Endothelial cell of hepatic sinusoid (primary cell): ENCODE results near the gene ICA1.

ENCODE experiments used
- in situ Hi-C: cut with HindIII; loops from 2 replicates; pipeline ENCODE4 v1.10.0; 2017; ENCODE audit warnings: low sequenced_read_pairs

Gene ICA1

GRCh38 chr7:8228766-8229674, 32.9 kb downstream of the ICA1 start:
- in situ Hi-C loops = no loop called here

GRCh38 chr7:8228068-8228467, 33.9 kb downstream of the ICA1 start:
- in situ Hi-C loops = no loop called here

GRCh38 chr7:8227261-8227660, 34.7 kb downstream of the ICA1 start:
- in situ Hi-C loops = no loop called here

- in situ Hi-C loops = no loop called here
Measured at GRCh38 chr7:8226501-8226900, 35.5 kb downstream of the ICA1 start.

GRCh38 chr7:8221567-8221966, 40.4 kb downstream of the ICA1 start:
- in situ Hi-C loops = no loop called here

- in situ Hi-C loops = no loop called here
Measured at GRCh38 chr7:8221101-8221495, 40.9 kb downstream of the ICA1 start.

GRCh38 chr7:8220376-8221100, 41.4 kb downstream of the ICA1 start:
- in situ Hi-C loops = no loop called here

GRCh38 chr7:8217200-8218068, 44.5 kb downstream of the ICA1 start:
- in situ Hi-C loops = loop anchor here (5.0 kb wide), 1 partner anchor 70 kb away; no protein-coding TSS in a partner anchor

- in situ Hi-C loops = loop anchor here (5.0 kb wide), 1 partner anchor 69 kb away; no protein-coding TSS in a partner anchor
Measured at GRCh38 chr7:8216334-8216690, 45.7 kb downstream of the ICA1 start.

- in situ Hi-C loops = loop anchor here (5.0 kb wide), 1 partner anchor 68 kb away; no protein-coding TSS in a partner anchor
Measured at GRCh38 chr7:8215648-8216333, 46.2 kb downstream of the ICA1 start.

- in situ Hi-C loops = no loop called here
Measured at GRCh38 chr7:8214244-8214824, 47.6 kb downstream of the ICA1 start.

GRCh38 chr7:8213381-8213780, 48.6 kb downstream of the ICA1 start:
- in situ Hi-C loops = no loop called here

- in situ Hi-C loops = no loop called here
Measured at GRCh38 chr7:8212638-8213037, 49.3 kb downstream of the ICA1 start.

- in situ Hi-C loops = no loop called here
Measured at GRCh38 chr7:8211725-8212096, 50.3 kb downstream of the ICA1 start.

- in situ Hi-C loops = no loop called here
Measured at GRCh38 chr7:8210845-8211724, 50.9 kb downstream of the ICA1 start.

GRCh38 chr7:8209353-8209752, 52.6 kb downstream of the ICA1 start:
- in situ Hi-C loops = no loop called here

GRCh38 chr7:8208816-8209215, 53.2 kb downstream of the ICA1 start:
- in situ Hi-C loops = no loop called here

- in situ Hi-C loops = no loop called here
Measured at GRCh38 chr7:8206956-8207355, 55.0 kb downstream of the ICA1 start.

- in situ Hi-C loops = no loop called here
Measured at GRCh38 chr7:8205537-8205936, 56.4 kb downstream of the ICA1 start.
